Ammon's horn (tissue), 1 donor: Measurements from ENCODE around the gene RSPO3.

Experiments
- DNase-seq: peaks from one replicate; pipeline ENCODE4 v3.0.0-alpha.2; 2016; ENCODE audit warnings: low spot score

The RSPO3 gene

DNA sequence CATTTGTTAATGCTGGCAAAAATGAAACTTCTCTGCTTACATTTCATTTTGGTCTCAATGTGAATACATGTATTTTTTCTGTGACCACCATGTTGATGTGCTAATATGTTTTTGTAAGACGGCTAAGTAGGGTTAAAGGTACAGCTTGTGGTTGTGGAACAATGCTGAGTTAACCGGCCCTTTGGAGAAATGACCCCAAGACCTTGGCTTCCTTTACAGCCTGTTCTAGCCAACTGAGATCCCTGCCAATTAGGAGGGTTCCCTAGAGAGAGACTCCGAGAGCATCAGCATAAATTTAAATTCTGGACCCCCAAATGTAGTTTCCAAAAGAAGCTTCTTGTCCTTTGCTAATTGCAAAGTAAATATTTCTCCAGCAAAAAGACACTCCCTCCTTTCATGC lies 44.4 kb downstream of the RSPO3 start:
- no peak for DNase-seq

DNA sequence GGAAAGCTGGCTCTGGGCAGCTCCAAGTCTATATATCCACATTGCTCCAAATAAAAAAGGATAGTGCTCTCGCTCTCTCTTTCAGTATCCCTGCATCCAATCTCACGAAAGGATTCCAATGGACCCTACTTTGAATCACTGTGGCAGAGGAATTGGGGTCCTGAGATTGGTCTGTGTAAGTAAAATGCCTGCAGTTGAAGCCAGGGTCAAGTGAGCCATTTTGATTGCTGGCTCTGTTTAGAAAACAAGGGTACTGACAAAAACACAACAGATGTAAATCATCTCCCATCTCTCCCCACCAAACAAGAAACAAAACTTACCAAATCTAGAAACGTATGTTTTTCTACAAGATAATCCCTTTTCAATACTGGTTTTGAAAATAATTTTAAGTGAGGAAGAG lies 45.6 kb downstream of the RSPO3 start:
- no peak for DNase-seq

DNA sequence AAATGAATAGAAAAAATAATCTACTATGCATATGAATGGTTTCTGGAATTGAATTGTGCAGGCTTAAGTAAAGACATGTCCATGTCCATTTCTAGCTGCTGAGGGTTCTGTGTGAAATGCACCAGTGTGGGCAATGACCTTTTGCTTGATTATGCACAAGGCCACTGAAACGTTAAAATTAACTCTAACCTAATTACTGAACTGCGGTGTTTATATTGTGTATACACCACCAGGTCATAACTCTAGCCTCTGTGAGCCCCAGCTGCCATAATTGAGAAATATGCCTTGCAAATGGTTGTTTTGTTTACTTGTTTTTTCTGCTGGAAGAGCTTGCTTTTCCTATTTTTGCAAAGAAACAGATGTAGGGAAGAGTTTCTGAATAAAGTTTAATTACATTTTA lies 46.1 kb downstream of the RSPO3 start:
- DNase-seq = no peak

DNA sequence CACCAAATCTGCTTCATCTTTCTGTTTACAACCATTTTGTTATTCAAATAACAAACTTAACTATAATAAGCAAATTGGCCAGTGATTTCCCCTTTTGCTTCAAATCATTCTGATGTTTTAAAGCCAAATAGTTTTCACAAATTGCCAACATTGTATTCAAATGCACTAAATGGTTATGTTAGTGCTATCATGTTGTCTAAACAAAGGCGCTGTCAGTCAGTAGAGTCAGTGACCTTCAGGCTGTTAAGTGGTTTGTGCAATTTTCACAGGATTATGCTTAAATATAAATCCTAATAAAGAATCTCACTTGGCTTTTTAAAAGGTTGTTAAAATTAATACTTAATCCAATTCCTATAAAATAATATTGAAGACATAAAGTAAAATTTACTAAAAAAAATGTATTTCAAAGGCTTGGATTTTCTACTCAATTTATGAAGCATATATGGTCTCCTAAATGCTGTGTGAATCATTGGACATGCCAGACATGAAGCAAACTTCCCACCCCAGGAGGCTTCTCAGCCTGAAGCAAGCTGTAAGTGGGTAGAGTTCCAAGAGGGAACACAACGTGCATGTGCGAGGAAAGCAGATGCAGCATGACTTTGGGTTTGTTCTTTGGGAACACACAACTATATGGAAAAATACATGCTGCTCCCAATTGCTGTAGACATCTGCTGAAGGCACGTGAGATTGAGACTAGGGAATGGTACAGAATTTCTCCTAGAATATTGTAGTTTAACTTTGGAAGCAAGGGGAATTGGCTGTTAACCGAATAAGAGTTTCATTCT lies 54.9 kb downstream of the RSPO3 start:
- peak; percentile 57 for DNase-seq

GRCh38 chr6:127176146-127176545 lies 57.7 kb downstream of the RSPO3 start:
- DNase-seq = no peak

DNA sequence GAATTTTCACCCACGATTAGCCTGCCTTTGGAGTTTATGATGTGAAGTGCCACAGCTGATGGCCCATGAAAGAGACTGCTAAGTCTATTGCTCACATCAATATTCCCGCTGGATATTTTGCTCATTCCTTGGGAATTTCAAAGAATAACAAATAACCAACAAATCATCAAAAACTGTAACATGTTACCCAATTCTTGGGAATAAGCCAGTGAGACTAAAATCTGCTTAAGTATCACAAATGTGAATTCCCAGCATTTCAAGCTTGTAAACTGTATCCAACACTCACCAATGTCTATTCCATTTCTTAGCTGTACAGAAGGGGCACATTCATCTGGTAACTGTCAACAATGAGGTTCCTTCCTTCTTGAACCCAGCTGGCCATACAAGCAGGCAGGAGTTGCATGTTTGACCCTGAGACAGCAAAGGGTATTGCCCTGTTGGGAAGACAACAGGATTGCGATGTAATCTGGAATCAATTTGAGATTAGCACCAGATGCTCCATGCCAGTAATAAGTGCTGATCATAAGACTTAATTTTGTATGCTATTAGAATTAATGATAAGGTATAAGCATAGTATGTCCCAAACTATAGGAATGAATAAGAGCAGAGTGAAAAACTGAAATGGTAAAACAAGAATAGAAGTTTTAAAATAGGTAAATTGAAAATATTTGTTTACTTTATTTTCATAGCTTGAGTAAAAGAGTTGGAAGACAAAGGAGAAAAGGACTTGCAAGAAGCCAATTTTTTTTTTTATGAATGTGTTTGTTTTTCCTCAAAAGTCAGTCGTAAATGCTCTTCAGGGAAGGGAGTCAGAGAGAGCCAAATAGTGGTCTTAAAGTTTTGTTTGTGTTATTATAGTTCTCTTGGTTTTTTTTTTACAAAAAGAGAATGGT lies 58.8 kb downstream of the RSPO3 start:
- DNase-seq = no peak

- no peak for DNase-seq
Observed at GRCh38 chr6:127177923-127178231, 59.4 kb downstream of the RSPO3 start.

GRCh38 chr6:127178746-127179145 lies 60.3 kb downstream of the RSPO3 start:
- no peak for DNase-seq

- no peak for DNase-seq
Observed at GRCh38 chr6:127180426-127180825, 62.0 kb downstream of the RSPO3 start.

- DNase-seq = no peak
Observed at GRCh38 chr6:127182501-127182900, 64.0 kb downstream of the RSPO3 start.

- no peak for DNase-seq
Observed at GRCh38 chr6:127185437-127185995, 67.0 kb downstream of the RSPO3 start.

DNA sequence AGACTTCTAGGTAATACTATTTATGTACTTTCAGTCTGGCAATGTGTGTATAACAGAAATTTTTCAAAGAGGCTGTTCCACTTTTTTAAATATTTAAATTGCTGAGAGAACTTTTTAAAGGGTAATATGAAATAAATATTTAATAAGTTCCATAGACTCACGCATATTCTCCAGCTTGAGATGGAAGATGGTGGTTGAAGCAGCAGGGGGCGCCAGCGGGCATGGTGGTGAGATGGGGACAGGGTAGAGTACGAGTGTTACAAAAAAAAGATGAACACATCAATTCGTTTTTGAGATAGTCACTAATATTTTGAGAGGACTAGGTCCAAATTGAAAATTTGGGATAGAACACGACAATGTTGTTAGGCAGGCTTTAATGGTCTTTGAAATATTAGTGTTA lies 68.4 kb downstream of the RSPO3 start:
- no peak for DNase-seq

DNA sequence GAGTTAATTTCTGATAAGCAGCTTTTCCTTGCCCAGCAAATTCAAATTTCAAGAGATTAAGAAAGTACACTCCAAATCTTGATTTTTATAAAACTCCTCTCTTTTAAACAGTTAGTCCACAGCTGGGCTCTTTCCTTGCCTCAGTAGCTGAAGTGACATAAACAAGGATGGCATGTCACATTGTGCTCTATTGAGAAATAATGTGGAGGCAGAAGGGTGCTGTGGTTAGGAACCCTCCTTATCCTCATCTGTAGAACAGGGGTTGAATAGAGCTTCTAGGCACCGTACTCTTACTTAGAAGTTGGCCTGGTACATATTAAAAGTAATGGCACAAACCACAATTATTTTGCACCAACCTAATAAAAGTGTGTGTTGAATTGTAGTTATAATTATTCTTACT lies 70.3 kb downstream of the RSPO3 start:
- DNase-seq = no peak

- no peak for DNase-seq
Observed at GRCh38 chr6:127190552-127190951, 72.1 kb downstream of the RSPO3 start.

GRCh38 chr6:127191716-127192115 lies 73.2 kb downstream of the RSPO3 start:
- DNase-seq = no peak

DNA sequence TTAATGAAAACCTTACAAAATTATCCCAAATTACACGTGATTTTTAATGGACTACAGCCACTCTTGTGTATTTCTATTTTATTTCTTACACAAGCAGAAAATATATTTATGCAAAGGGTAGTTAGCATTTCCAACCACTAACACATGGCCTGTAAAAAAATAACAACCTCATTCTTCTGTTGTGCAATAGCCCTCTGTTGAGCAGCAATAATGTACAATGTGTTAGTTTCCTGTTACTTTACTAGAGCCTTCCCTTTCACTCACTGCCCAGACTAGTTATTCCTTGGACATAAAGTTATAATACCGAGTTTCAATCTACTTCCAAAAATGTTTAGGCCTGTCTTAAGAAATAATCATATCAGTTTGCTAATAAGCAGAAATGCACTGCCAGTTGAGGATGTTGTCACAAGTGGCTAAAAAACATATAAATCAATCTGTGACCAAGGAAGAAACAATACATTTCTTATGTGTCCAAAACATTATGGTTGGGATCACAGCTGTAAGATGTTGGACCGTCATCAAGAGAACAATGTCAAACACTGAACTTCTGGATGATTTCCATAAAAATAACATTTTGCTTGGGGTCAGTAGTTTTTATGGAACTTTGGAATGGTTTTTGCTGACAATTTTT lies 74.6 kb downstream of the RSPO3 start:
- no peak for DNase-seq

DNA sequence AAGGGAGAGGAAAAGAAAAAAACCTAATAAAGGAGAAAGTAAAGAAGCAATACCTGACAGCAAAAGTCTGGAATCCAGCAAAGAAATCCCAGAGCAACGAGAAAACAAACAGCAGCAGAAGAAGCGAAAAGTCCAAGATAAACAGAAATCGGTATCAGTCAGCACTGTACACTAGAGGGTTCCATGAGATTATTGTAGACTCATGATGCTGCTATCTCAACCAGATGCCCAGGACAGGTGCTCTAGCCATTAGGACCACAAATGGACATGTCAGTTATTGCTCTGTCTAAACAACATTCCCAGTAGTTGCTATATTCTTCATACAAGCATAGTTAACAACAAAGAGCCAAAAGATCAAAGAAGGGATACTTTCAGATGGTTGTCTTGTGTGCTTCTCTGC lies 77.4 kb downstream of the RSPO3 start:
- no peak for DNase-seq

- DNase-seq = no peak
Observed at GRCh38 chr6:127198549-127198948, 80.1 kb downstream of the RSPO3 start.

- no peak for DNase-seq
Observed at GRCh38 chr6:127199470-127199869, 81.0 kb downstream of the RSPO3 start.

DNA sequence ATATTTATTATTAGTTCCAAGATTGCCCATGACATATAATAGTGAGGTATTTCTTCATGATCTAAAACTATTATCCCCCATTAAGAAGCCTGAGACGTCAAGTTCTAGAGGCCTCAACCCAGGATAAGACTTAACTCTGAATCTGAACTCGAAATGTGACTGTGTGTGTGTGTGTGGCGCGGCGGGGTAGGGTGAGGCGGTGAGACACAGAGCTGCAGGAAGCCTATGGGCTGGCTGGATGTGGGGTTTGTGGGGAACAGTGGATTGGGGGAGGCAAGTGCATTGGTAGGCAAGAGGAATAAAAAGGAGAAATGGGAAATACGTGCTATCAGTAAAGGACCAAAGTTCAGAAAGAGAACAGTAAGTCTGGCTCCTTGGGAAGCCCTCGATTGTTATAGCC lies 81.6 kb downstream of the RSPO3 start:
- no peak for DNase-seq

DNA sequence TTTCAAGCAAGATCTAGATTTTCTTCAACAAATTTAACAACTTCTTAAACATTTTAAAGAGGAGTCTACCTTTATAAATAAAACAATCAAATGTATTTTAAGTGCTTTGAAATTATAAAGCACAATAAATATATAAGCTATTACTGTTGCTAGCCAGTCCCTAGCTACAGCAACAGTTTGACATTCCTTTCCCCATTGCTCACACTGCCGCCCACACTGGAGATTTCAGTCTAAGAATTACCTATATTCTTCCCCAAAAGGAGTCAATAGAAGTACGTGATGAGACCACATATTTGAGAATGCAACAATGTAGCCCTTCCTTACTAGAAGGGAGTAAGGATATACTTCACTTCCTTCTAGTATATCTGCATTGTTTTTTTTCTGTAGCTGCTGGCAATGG lies 82.8 kb downstream of the RSPO3 start:
- no peak for DNase-seq

- no peak for DNase-seq
Observed at GRCh38 chr6:127202676-127203075, 84.2 kb downstream of the RSPO3 start.

GRCh38 chr6:127204281-127204680 lies 85.8 kb downstream of the RSPO3 start:
- no peak for DNase-seq
